HepG2 (cell line): ENCODE results near the gene FBLIM1. TPM values are rescaled to one million over a fixed set of nuclear protein-coding genes. Genes with fewer than 3 reads are reported as not detected.

ENCODE experiments used
- FOXO4 ChIP-seq: sonication (generic); formaldehyde crosslinking; conservative IDR thresholded peaks from 2 replicates; pipeline ENCODE4 v1.8.1; 2023; ENCODE audit warnings: missing genetic modification reagents
- HIVEP1 ChIP-seq: sonication (generic); formaldehyde crosslinking; IDR thresholded peaks from 2 replicates; pipeline ENCODE4 v1.4.0; 2020; ENCODE audit warnings: mild to moderate bottlenecking, missing genetic modification reagents
- HOMEZ ChIP-seq: IDR thresholded peaks from 2 replicates; pipeline ENCODE4 v1.6.1; 2016; ENCODE audit warnings: low read depth
- KDM1A ChIP-seq: IDR thresholded peaks from 2 replicates; pipeline ENCODE4 v1.6.1; 2016; ENCODE audit warnings: missing compliant biosample characterization
- MEF2D ChIP-seq: sonication (generic); formaldehyde crosslinking; IDR thresholded peaks from 2 replicates; pipeline ENCODE4 v1.5.1; 2020; ENCODE audit warnings: mild to moderate bottlenecking, missing genetic modification reagents
- NFKBIZ ChIP-seq: IDR thresholded peaks from 2 replicates; pipeline ENCODE4 v1.6.1; 2018; ENCODE audit warnings: missing genetic modification reagents, missing compliant biosample characterization
- PAX8 ChIP-seq: sonication (generic); formaldehyde crosslinking; IDR thresholded peaks from 2 replicates; pipeline ENCODE4 v1.8.0; 2022; ENCODE audit warnings: mild to moderate bottlenecking, missing genetic modification reagents, borderline replicate concordance
- RNF2 ChIP-seq: fragments of 450-650 bp; conservative IDR thresholded peaks from 2 replicates; pipeline ENCODE4 v1.6.1; 2016; ENCODE audit warnings: low read depth
- SMARCE1 ChIP-seq: fragments of 450-650 bp; IDR thresholded peaks from 2 replicates; pipeline ENCODE4 v1.6.1; 2017; ENCODE audit warnings: borderline replicate concordance
- TBX3 ChIP-seq: fragments of 450-650 bp; IDR thresholded peaks from 2 replicates; pipeline ENCODE4 v1.6.1; 2017; ENCODE audit warnings: antibody characterized with exemption, mild to moderate bottlenecking, inconsistent platforms, borderline replicate concordance
- TFDP1 ChIP-seq: IDR thresholded peaks from 2 replicates; pipeline ENCODE4 v1.6.1; 2016; ENCODE audit warnings: missing compliant biosample characterization, missing genetic modification reagents, borderline replicate concordance
- U2AF1 ChIP-seq: fragments of 200-400 bp; formaldehyde crosslinking; optimal IDR thresholded peaks from 2 replicates; pipeline ENCODE3; 2017; ENCODE audit warnings: mild to moderate bottlenecking, low read depth, low read length
- ZBTB43 ChIP-seq: sonication (generic); formaldehyde crosslinking; conservative IDR thresholded peaks from 2 replicates; pipeline ENCODE4 v1.4.0; 2020; ENCODE audit warnings: missing genetic modification reagents
- ZBTB44 ChIP-seq: sonication (generic); formaldehyde crosslinking; IDR thresholded peaks from 2 replicates; pipeline ENCODE4 v1.4.0; 2020; ENCODE audit warnings: missing genetic modification reagents
- ZNF17 ChIP-seq: sonication (generic); formaldehyde crosslinking; IDR thresholded peaks from 2 replicates; pipeline ENCODE4 v1.5.0; 2020; ENCODE audit warnings: mild to moderate bottlenecking, missing genetic modification reagents
- ZNF326 ChIP-seq: sonication (generic); formaldehyde crosslinking; IDR thresholded peaks from 2 replicates; pipeline ENCODE4 v1.4.0; 2020; ENCODE audit warnings: missing genetic modification reagents, borderline replicate concordance
- ZNF362 ChIP-seq: sonication (generic); formaldehyde crosslinking; IDR thresholded peaks from 2 replicates; pipeline ENCODE4 v1.4.0; 2020; ENCODE audit warnings: missing genetic modification reagents, mild to moderate bottlenecking, borderline replicate concordance
- ZNF501 ChIP-seq: sonication (generic); formaldehyde crosslinking; IDR thresholded peaks from 2 replicates; pipeline ENCODE4 v1.5.1; 2020; ENCODE audit warnings: mild to moderate bottlenecking, moderate library complexity, missing genetic modification reagents
- ZNF660 ChIP-seq: sonication (generic); formaldehyde crosslinking; IDR thresholded peaks from 2 replicates; pipeline ENCODE4 v1.5.1; 2020; ENCODE audit warnings: mild to moderate bottlenecking, low read depth, missing genetic modification reagents, borderline replicate concordance
- ZNF746 ChIP-seq: sonication (generic); formaldehyde crosslinking; IDR thresholded peaks from 2 replicates; pipeline ENCODE4 v1.8.0; 2022; ENCODE audit warnings: mild to moderate bottlenecking, missing genetic modification reagents
- polyA plus RNA-seq, 8 experiments: library from polyadenylated mRNA; depleted of rRNA in 3 of 8; stranded (reverse) in 7 of 8; unstranded in 1 of 8; fragments of >200 nt; fragmentation: Illumina TruSeq in 4 of 8; extraction: Trizol in 4 of 8; gene quantifications; 2 replicates each; pipeline versions ENCODE4 v1.2.1 to v1.2.3, GENCODE V29; 2011 to 2016; ENCODE audit warnings: low read depth in 4 of 8, missing spikeins in 1 of 8, mixed read lengths in 1 of 8; ENCODE audit not compliant: insufficient read depth in 1 of 8
- total RNA-seq, 5 experiments: library from RNA; depleted of rRNA; stranded (reverse); fragments of >200 nt; fragmentation: Illumina TruSeq; extraction: Trizol; gene quantifications; 2 replicates each; pipeline ENCODE4 v1.2.3, GENCODE V29; 2016; ENCODE audit warnings: low read depth in 1 of 5

FBLIM1 gene
- total and polyA plus RNA-seq, 2 of the 13 experiments (the other 11 are each of a cell fraction or from before 2014, with no cell fraction given): 10.6 to 23.0 TPM

GRCh38 chr1:15799928-15800835 lies 41.6 kb downstream of the FBLIM1 start (continued):
- TF ChIP-seq ZNF362 (CRISPR knock-in tag) (peak; percentile 74; the same call in 1 of the 2 replicates), PAX8 (CRISPR knock-in tag) (0 out of 2 replicates have a peak, but pooled peaks have one; percentile 63), U2AF1 (peak; percentile 68), ZBTB44 (CRISPR knock-in tag) (no peak), ZBTB43 (CRISPR knock-in tag) (no peak; the same call in 1 of the 2 replicates), HOMEZ (0 out of 2 replicates have a peak, but pooled peaks have one; percentile 34), ZNF17 (CRISPR knock-in tag) (no peak), ZNF326 (no peak), HIVEP1 (CRISPR knock-in tag) (peak; percentile 90; the same call in 1 of the 2 replicates), RNF2 (no peak), TFDP1 (CRISPR knock-in tag) (peak; percentile 64; the same call in 1 of the 2 replicates), ZNF660 (CRISPR knock-in tag) (no peak), NFKBIZ (CRISPR knock-in tag) (peak; percentile 56; the same call in 1 of the 2 replicates), SMARCE1 (peak; percentile 35; the same call in 1 of the 2 replicates), ZNF746 (CRISPR knock-in tag) (peak; percentile 76), MEF2D (CRISPR knock-in tag) (peak; percentile 46; the same call in 1 of the 2 replicates), ZNF501 (CRISPR knock-in tag) (peak; percentile 48; the same call in 1 of the 2 replicates), FOXO4 (CRISPR knock-in tag) (no peak), TBX3 (peak; percentile 74; the same call in 1 of the 2 replicates), KDM1A (peak; percentile 77)
